IMR-90 (cell line): Measurements from ENCODE around the gene NRIP1. TPM values are rescaled to one million over a fixed set of nuclear protein-coding genes. Genes with fewer than 3 reads are reported as not detected.

Experiments
- ATAC-seq: fragments of 200-7000 bp; cut with Tn5 transposase; 2 replicates; pipeline ENCODE4 v1.9.1; 2020; ENCODE audit warnings: low read depth, mild to moderate bottlenecking, moderate library complexity
- BruUV-seq: library from RNA; stranded (reverse); fragments of 400-500 nt; replicated peaks from 2 replicates; lab custom pipeline; 2021; lab: Mats Ljungman, UMichigan
- CTCF ChIA-PET: fragments of 300-600 bp; formaldehyde crosslinking; extraction: SDS; loops from one replicate; lab custom pipeline; 2021; ENCODE audit warnings: antibody characterized with exemption; lab: Yijun Ruan, JAX
- POLR2A ChIA-PET: fragments of 300-600 bp; sonication (Branson Sonifier 250); formaldehyde crosslinking; loops from one replicate; lab custom pipeline; 2022; ENCODE audit warnings: antibody characterized with exemption; ENCODE audit not compliant: unreplicated experiment; lab: Charles Lee
- DNase-seq: peaks from one replicate; pipeline ENCODE4 v3.0.0; 2013
- H2AFZ ChIP-seq: replicated peaks from 2 replicates; pipeline ENCODE3; 2013; ENCODE audit warnings: low read length, mild to moderate bottlenecking; ENCODE audit not compliant: poor library complexity
- H2AK5ac ChIP-seq: 2 replicates; pipeline ENCODE4 v1.6.1; 2013; ENCODE audit warnings: low read depth, low read length, inconsistent platforms
- H2AK9ac ChIP-seq: replicated peaks from 2 replicates; pipeline ENCODE3; 2013; ENCODE audit warnings: mild to moderate bottlenecking, low read depth, low read length, moderate library complexity; ENCODE audit not compliant: poor library complexity
- H2BK120ac ChIP-seq: 2 replicates; pipeline ENCODE4 v1.6.1; 2013; ENCODE audit warnings: low read depth, low read length, inconsistent platforms
- H2BK15ac ChIP-seq: 3 replicates; pipeline ENCODE4 v1.6.1; 2013; ENCODE audit warnings: low read depth, low read length, inconsistent platforms
- H2BK20ac ChIP-seq: 2 replicates; pipeline ENCODE4 v1.6.1; 2013; ENCODE audit warnings: low read depth, mild to moderate bottlenecking, inconsistent platforms, low read length, moderate library complexity
- H2BK5ac ChIP-seq: 2 replicates; pipeline ENCODE4 v1.6.1; 2013; ENCODE audit warnings: mild to moderate bottlenecking, low read depth, low read length, inconsistent platforms; ENCODE audit not compliant: poor library complexity, severe bottlenecking
- H3K14ac ChIP-seq: replicated peaks from 2 replicates; pipeline ENCODE4 v1.6.1; 2013; ENCODE audit warnings: low read depth, low read length, inconsistent platforms
- H3K18ac ChIP-seq: 2 replicates; pipeline ENCODE4 v1.6.1; 2013; ENCODE audit warnings: low read depth, low read length, control low read depth
- H3K23ac ChIP-seq: 2 replicates; pipeline ENCODE4 v1.6.1; 2013; ENCODE audit warnings: low read depth, low read length, inconsistent platforms
- H3K27ac ChIP-seq: 2 replicates; pipeline ENCODE4 v1.5.1; 2013; ENCODE audit warnings: mild to moderate bottlenecking, control low read depth, low read length; ENCODE audit not compliant: insufficient read depth
- H3K27me3 ChIP-seq: 2 replicates; pipeline ENCODE4 v1.6.1; 2013; ENCODE audit warnings: low read length; ENCODE audit not compliant: control insufficient read depth, insufficient read depth
- H3K36me3 ChIP-seq: 2 replicates; pipeline ENCODE4 v1.6.1; 2013; ENCODE audit warnings: low read length, mixed read lengths; ENCODE audit not compliant: control insufficient read depth, insufficient read depth
- H3K4ac ChIP-seq: 2 replicates; pipeline ENCODE4 v1.6.1; 2013; ENCODE audit warnings: low read depth, low read length, inconsistent platforms
- H3K4me1 ChIP-seq: 2 replicates; pipeline ENCODE4 v1.6.1; 2013; ENCODE audit warnings: low read length, mixed read lengths; ENCODE audit not compliant: control insufficient read depth, insufficient read depth
- H3K4me2 ChIP-seq: 2 replicates; pipeline ENCODE4 v1.6.1; 2013; ENCODE audit warnings: low read depth, mild to moderate bottlenecking, control low read depth, low read length, moderate library complexity
- H3K4me3 ChIP-seq: 2 replicates; pipeline ENCODE4 v1.5.1; 2013; ENCODE audit warnings: low read depth, mild to moderate bottlenecking, control low read depth, low read length, moderate library complexity; ENCODE audit not compliant: insufficient read depth
- H3K56ac ChIP-seq: 2 replicates; pipeline ENCODE4 v1.6.1; 2013; ENCODE audit warnings: low read length, inconsistent platforms; ENCODE audit not compliant: insufficient read depth; ENCODE audit errors: extremely low read depth
- H3K79me1 ChIP-seq, 2 experiments: 2 replicates each; pipeline ENCODE4 v1.6.1; 2013; ENCODE audit warnings: low read length in 2 of 2, inconsistent platforms in 1 of 2, low read depth in 1 of 2
- H3K9ac ChIP-seq: 2 replicates; pipeline ENCODE4 v1.6.1; 2013; ENCODE audit warnings: low read depth, low read length, control low read depth
- H3K9me1 ChIP-seq: 2 replicates; pipeline ENCODE4 v1.6.1; 2013; ENCODE audit warnings: low read length, inconsistent platforms; ENCODE audit not compliant: insufficient read depth
- H3K9me3 ChIP-seq: 2 replicates; pipeline ENCODE4 v1.6.1; 2013; ENCODE audit warnings: low read length; ENCODE audit not compliant: control insufficient read depth, insufficient read depth
- H4K20me1 ChIP-seq: 2 replicates; pipeline ENCODE4 v1.6.1; 2013; ENCODE audit warnings: low read length, inconsistent platforms; ENCODE audit not compliant: insufficient read depth
- H4K5ac ChIP-seq: 2 replicates; pipeline ENCODE4 v1.6.1; 2013; ENCODE audit warnings: mild to moderate bottlenecking, low read depth, low read length, control low read depth
- H4K8ac ChIP-seq, 2 experiments: 2 replicates each; pipeline ENCODE4 v1.6.1; 2013; ENCODE audit warnings: low read depth in 2 of 2, low read length in 2 of 2, control low read depth in 1 of 2, inconsistent platforms in 1 of 2
- H4K91ac ChIP-seq: 2 replicates; pipeline ENCODE4 v1.6.1; 2013; ENCODE audit warnings: low read depth, low read length, inconsistent platforms; ENCODE audit not compliant: insufficient read depth
- BHLHE40 ChIP-seq: fragments of 150-350 bp; IDR thresholded peaks from 2 replicates; pipeline ENCODE4 v1.6.1; 2016; ENCODE audit warnings: mild to moderate bottlenecking, low read depth, low read length
- FOS ChIP-seq: fragments of 150-350 bp; IDR thresholded peaks from 2 replicates; pipeline ENCODE4 v1.6.1; 2016; ENCODE audit warnings: low read depth, low read length
- MAFK ChIP-seq: IDR thresholded peaks from 2 replicates; pipeline ENCODE4 v1.6.1; 2012; ENCODE audit warnings: low read depth, low read length, improper control_type of control experiment
- MAZ ChIP-seq: IDR thresholded peaks from 2 replicates; pipeline ENCODE4 v1.6.1; 2012; ENCODE audit warnings: low read depth, mild to moderate bottlenecking, low read length, improper control_type of control experiment, moderate library complexity, borderline replicate concordance
- MXI1 ChIP-seq: IDR thresholded peaks from 2 replicates; pipeline ENCODE4 v1.6.1; 2012; ENCODE audit warnings: low read depth, mild to moderate bottlenecking, low read length, moderate library complexity, borderline replicate concordance
- NFE2L2 ChIP-seq: fragments of 150-350 bp; IDR thresholded peaks from 2 replicates; pipeline ENCODE4 v1.6.1; 2016; ENCODE audit warnings: low read depth, mild to moderate bottlenecking, low read length
- POLR2A ChIP-seq: IDR thresholded peaks from 2 replicates; pipeline ENCODE4 v1.6.1; 2012; ENCODE audit warnings: mild to moderate bottlenecking, low read depth, low read length
- RAD21 ChIP-seq: IDR thresholded peaks from 2 replicates; pipeline ENCODE4 v1.6.1; 2012; ENCODE audit warnings: low read length, improper control_type of control experiment
- RCOR1 ChIP-seq: IDR thresholded peaks from 2 replicates; pipeline ENCODE4 v1.6.1; 2012; ENCODE audit warnings: mild to moderate bottlenecking, low read length, improper control_type of control experiment; ENCODE audit not compliant: insufficient replicate concordance
- RFX5 ChIP-seq: IDR thresholded peaks from 2 replicates; pipeline ENCODE4 v1.8.0; 2012; ENCODE audit warnings: low read depth, mild to moderate bottlenecking, low read length, moderate library complexity
- SMC3 ChIP-seq: fragments of 150-350 bp; IDR thresholded peaks from 2 replicates; pipeline ENCODE4 v1.6.1; 2016; ENCODE audit warnings: low read depth, mild to moderate bottlenecking, antibody characterized with exemption, low read length, moderate library complexity
- WGBS, 2 experiments: methylation state at CpG; one replicate each; pipeline versions ENCODE4 v1.1.5 to v1.1.7; 2013; ENCODE audit warnings: missing lambda C conversion rate in 2 of 2; ENCODE audit not compliant: insufficient read length in 1 of 2; ENCODE audit errors: extremely low coverage in 2 of 2; 5-methylcytosine and 5-hydroxymethylcytosine counted together
- dilution Hi-C: fragments of 300-500 bp; cut with HindIII; formaldehyde crosslinking; loops from one replicate; pipeline ENCODE4 v1.14.3; 2018; ENCODE audit warnings: low sequenced_read_pairs; ENCODE audit not compliant: unreplicated experiment
- in situ Hi-C: fragments of 300-500 bp; cut with MboI; formaldehyde crosslinking; loops from 3 replicates; pipeline ENCODE4 v1.14.3; 2019; ENCODE audit warnings: low sequenced_read_pairs, inconsistent platforms, mixed read lengths
- intact Hi-C: fragments of 100-400 bp; cut with micrococcal nuclease; formaldehyde crosslinking; loops from 2 replicates; pipeline ENCODE4 v1.10.0; 2022
- polyA plus RNA-seq, 3 experiments: library from polyadenylated mRNA; depleted of rRNA; stranded (reverse); fragments of >200 nt; gene quantifications; 2 replicates each; pipeline ENCODE4 v1.2.3, GENCODE V29; 2012; ENCODE audit warnings: low replicate concordance in 1 of 3
- total RNA-seq: library from RNA; depleted of rRNA; stranded (reverse); fragments of >200 nt; gene quantifications from 2 replicates; pipeline ENCODE4 v1.2.3, GENCODE V29; 2012
- TF ChIP-seq, protein P1 (sequence below): conservative IDR thresholded peaks from 2 replicates; pipeline ENCODE4 v1.5.1; 2012; ENCODE audit warnings: mild to moderate bottlenecking, low read depth, low read length, improper control_type of control experiment
- TF ChIP-seq, protein P2 (sequence below): fragments of 150-350 bp; IDR thresholded peaks from 2 replicates; pipeline ENCODE4 v1.6.1; 2016; ENCODE audit warnings: low read depth, mild to moderate bottlenecking, low read length, moderate library complexity, borderline replicate concordance
- TF ChIP-seq, protein P3 (sequence below): fragments of 150-350 bp; IDR thresholded peaks from 2 replicates; pipeline ENCODE4 v1.6.1; 2017; ENCODE audit warnings: mild to moderate bottlenecking, antibody characterized with exemption, low read length, low read depth

The NRIP1 gene
- total and polyA plus RNA-seq, 2 of the 4 experiments (the other 2 are of a cell fraction): 9.6 to 73.8 TPM

DNA sequence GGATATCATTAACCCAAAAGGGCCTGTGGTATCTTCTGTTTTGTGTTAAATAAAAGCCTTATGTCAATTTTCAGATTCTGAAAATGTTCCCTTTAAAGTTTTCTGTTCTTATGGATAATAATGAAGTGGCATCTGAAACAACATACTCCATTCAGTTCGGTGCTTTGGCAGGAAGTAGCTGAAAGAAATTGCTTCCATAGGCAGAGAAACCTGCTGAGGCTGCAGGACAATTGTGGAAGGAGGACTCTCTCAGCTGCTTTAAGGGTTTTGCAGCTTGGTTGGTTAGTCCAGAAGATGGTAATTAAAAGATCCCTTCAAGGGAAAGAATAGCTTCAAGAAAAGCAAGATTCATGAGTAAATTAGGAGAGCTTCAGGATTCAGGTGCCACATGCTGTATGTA lies 30.5 kb upstream of the NRIP1 start:
- no TSS peak for BruUV-seq
- no peak overlapping the region for H2AK5ac ChIP-seq
- H3K27ac ChIP-seq: no peak overlapping the region
- H4K8ac ChIP-seq: no peak overlapping the region
- H2BK5ac ChIP-seq: no peak overlapping the region
- H3K23ac ChIP-seq: no peak overlapping the region
- H4K5ac ChIP-seq: no peak overlapping the region
- H3K27me3 ChIP-seq: no peaks in the 10 kb centered on the region; the same call in 1 of the 2 replicates
- in situ Hi-C loops: loop anchor here (25.0 kb wide), 1 partner anchor 708 kb away; the partner anchor contains the start of gene HSPA13
- no peaks in the 10 kb centered on the region for H3K4me1 ChIP-seq
- H2AK9ac ChIP-seq: no peak overlapping the region
- CTCF ChIA-PET: no interaction called here
- dilution Hi-C loops: no loop called here
- no peak overlapping the region for H2BK120ac ChIP-seq
- no peak overlapping the region for H3K4me3 ChIP-seq
- H2BK15ac ChIP-seq: no peak overlapping the region
- WGBS, 2 experiments: no CpG with 5 or more reads among the region's 1 CpG
- intact Hi-C loops: no loop called here
- H4K91ac ChIP-seq: no peak overlapping the region
- H3K4ac ChIP-seq: no peak overlapping the region
- no peak overlapping the region for H3K4me2 ChIP-seq
- no peak overlapping the region for H3K56ac ChIP-seq
- H3K18ac ChIP-seq: no peak overlapping the region
- TF ChIP-seq SMC3 (no peak), BHLHE40 (no peak), NFE2L2 (no peak), MXI1 (no peak), RFX5 (no peak), MAZ (no peak), RCOR1 (no peak), MAFK (no peak), RAD21 (no peak), POLR2A (no peak), FOS (no peak)
- TF ChIP-seq, protein P1, sequence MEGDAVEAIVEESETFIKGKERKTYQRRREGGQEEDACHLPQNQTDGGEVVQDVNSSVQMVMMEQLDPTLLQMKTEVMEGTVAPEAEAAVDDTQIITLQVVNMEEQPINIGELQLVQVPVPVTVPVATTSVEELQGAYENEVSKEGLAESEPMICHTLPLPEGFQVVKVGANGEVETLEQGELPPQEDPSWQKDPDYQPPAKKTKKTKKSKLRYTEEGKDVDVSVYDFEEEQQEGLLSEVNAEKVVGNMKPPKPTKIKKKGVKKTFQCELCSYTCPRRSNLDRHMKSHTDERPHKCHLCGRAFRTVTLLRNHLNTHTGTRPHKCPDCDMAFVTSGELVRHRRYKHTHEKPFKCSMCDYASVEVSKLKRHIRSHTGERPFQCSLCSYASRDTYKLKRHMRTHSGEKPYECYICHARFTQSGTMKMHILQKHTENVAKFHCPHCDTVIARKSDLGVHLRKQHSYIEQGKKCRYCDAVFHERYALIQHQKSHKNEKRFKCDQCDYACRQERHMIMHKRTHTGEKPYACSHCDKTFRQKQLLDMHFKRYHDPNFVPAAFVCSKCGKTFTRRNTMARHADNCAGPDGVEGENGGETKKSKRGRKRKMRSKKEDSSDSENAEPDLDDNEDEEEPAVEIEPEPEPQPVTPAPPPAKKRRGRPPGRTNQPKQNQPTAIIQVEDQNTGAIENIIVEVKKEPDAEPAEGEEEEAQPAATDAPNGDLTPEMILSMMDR: no peak
- TF ChIP-seq, protein P2, sequence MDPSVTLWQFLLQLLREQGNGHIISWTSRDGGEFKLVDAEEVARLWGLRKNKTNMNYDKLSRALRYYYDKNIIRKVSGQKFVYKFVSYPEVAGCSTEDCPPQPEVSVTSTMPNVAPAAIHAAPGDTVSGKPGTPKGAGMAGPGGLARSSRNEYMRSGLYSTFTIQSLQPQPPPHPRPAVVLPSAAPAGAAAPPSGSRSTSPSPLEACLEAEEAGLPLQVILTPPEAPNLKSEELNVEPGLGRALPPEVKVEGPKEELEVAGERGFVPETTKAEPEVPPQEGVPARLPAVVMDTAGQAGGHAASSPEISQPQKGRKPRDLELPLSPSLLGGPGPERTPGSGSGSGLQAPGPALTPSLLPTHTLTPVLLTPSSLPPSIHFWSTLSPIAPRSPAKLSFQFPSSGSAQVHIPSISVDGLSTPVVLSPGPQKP: no peak
- TF ChIP-seq, protein P3, sequence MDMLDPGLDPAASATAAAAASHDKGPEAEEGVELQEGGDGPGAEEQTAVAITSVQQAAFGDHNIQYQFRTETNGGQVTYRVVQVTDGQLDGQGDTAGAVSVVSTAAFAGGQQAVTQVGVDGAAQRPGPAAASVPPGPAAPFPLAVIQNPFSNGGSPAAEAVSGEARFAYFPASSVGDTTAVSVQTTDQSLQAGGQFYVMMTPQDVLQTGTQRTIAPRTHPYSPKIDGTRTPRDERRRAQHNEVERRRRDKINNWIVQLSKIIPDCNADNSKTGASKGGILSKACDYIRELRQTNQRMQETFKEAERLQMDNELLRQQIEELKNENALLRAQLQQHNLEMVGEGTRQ: no peak
- ATAC-seq (no peak), DNase-seq (no peak)
- H2BK20ac ChIP-seq: no peak overlapping the region
- H2AFZ ChIP-seq: no peak overlapping the region
- no peaks in the 10 kb centered on the region for H3K9me1 ChIP-seq
- H3K9ac ChIP-seq: no peak overlapping the region
- no peaks in the 10 kb centered on the region for H3K79me1 ChIP-seq
- POLR2A ChIA-PET: no interaction called here
- H3K9me3 ChIP-seq: no peaks in the 10 kb centered on the region
- no peak overlapping the region for H3K14ac ChIP-seq
- no peaks in the 10 kb centered on the region for H3K36me3 ChIP-seq
- H4K20me1 ChIP-seq: no peaks in the 10 kb centered on the region
